Gastroesophageal sphincter (tissue), 3 donors: Measurements from ENCODE around the gene ACYP1.

Source experiments
- CTCF ChIP-seq, 4 experiments: fragments of 200-600 bp in 2 of 4; fragments of 450-650 bp in 2 of 4; sonication (generic) in 1 of 4; IDR thresholded peaks; one replicate each; pipeline ENCODE4 v1.5.1; 2017 to 2019; ENCODE audit warnings: antibody characterized with exemption in 4 of 4, mild to moderate bottlenecking in 2 of 4, moderate library complexity in 2 of 4
- POLR2AphosphoS5 ChIP-seq: sonication (generic); formaldehyde crosslinking; IDR thresholded peaks from one replicate; pipeline ENCODE4 v1.6.1; 2017; ENCODE audit warnings: antibody characterized with exemption

DNA sequence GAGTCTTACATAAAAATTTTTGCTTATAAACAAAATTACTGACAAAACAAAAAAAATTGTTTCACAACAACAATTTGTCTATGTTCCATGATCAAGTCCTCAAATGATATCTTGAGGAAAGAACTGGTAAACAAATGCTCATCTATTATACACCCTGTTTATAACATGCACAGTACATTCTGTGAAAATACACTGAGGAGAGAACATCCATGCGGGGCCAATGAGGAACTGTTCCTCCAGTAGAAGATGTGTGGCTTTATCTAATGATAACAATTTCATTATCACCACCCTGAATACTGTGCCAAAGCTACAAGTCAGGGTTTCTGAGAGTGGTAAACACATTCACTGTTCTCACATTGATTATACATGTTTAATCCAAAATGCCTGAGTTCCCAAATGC is 23.3 kb downstream of the ACYP1 start:
- TF ChIP-seq POLR2AphosphoS5 = no peak
- no peak for TF ChIP-seq CTCF (IDR thresholded peaks at IDR 0.05)
